ENCODE results near the gene ITGB5.

Gene ITGB5

GRCh38 chr3:124903896-124904834 lies 17.0 kb upstream of the ITGB5 start:
- DNase-seq: no peak
- in situ Hi-C loops (cut with MboI; ENCODE audit: low pct_unique_long_range_greater_than_20kb, low sequenced_read_pairs): loop anchor here (10.0 kb wide), 1 partner anchor 129 kb away; no protein-coding TSS in a partner anchor

GRCh38 chr3:124896824-124897526 lies 9.8 kb upstream of the ITGB5 start:
- DNase-seq: no peak
- in situ Hi-C loops (cut with MboI; ENCODE audit: low pct_unique_long_range_greater_than_20kb, low sequenced_read_pairs): no loop called here

- no peak for DNase-seq
- in situ Hi-C loops (cut with MboI; ENCODE audit: low pct_unique_long_range_greater_than_20kb, low sequenced_read_pairs): no loop called here
Measured at GRCh38 chr3:124895756-124896155, 8.6 kb upstream of the ITGB5 start.

GRCh38 chr3:124893526-124893925 lies 6.4 kb upstream of the ITGB5 start:
- no peak for DNase-seq
- in situ Hi-C loops (cut with MboI; ENCODE audit: low pct_unique_long_range_greater_than_20kb, low sequenced_read_pairs): no loop called here

DNA sequence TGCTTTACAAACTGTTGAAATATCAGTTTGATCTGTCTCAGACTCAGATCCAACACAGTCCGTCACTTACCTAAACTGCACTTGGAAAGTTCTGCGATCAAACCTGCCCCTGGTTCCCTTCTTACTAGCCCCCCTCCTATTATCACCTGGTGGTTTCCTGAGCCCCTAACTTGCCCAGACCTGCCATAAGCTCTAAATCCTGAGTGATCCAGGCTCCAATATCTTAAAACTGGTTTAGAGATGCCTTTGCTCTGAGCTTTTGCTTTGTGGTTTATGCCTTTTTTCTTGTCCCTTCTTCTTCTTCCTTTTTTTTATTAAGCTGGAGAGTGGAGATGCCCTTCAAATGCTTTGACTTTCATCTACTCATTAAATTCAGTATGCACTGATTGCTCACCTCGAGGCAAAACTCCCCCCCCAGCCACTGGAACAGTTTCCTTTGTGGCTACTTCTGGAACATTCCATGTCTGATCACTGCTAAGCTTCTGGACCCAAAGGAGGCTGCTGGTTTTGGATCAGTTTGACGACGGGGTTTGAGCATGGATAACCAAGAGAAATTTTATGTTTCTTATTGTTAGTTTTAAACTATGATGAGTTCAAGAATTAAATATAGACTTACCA lies 3.5 kb upstream of the ITGB5 start:
- in situ Hi-C loops (cut with MboI; ENCODE audit: low pct_unique_long_range_greater_than_20kb, low sequenced_read_pairs): no loop called here
- DNase-seq: no peak

- no peak for DNase-seq
- in situ Hi-C loops (cut with MboI; ENCODE audit: low pct_unique_long_range_greater_than_20kb, low sequenced_read_pairs): no loop called here
Measured at GRCh38 chr3:124888482-124889441, 1.6 kb upstream of the ITGB5 start.

- in situ Hi-C loops (cut with MboI; ENCODE audit: low pct_unique_long_range_greater_than_20kb, low sequenced_read_pairs): no loop called here
- DNase-seq: no peak
Measured at GRCh38 chr3:124887932-124888298, 750 bp upstream of the ITGB5 start.

DNA sequence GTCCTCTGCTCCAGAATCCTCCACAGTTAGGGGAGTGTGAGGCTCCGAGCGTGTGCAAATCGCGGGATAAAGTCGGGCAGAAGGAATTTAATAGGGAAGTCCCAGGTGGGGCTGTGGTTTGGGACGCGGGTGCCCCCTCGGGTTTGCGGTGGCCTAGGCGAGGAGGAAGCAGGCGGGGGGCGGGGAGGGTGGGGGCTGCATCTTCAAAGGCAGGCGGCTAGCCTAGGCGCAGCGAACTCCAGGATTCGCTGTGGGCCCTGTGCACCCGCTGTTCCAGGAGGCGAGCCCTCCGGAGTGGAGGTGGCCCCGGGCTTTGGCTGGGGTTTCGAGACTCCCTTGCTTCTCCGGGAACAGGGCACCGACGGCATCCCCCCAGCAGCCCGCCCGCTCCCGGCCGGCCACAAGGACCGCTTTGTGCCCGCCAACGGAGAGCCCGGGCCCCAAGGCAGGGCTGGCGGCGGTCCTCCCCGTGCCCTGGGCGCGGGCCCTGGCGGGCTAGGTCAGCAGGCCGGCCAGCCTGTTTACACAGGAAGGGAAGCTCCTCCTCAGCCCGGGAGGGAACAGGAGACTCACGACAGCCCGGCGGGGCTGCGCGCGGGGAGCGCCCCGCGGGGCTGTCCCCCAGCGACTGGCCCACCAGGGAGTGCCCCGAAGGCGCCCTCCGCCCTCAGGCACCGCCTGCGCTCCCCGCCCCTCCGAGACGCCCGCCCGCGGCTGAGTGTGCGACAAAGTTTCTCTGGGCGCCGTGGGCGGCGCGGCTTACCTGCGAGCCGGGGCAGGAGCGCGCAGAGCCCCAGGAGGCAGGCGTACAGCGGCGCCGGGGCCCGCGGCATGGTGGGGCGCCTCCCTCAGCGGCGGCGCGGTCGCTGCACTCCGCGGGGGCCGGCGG lies 753 bp downstream of the ITGB5 start:
- in situ Hi-C loops (cut with MboI; ENCODE audit: low pct_unique_long_range_greater_than_20kb, low sequenced_read_pairs): no loop called here
- peak; percentile 9 for DNase-seq

- DNase-seq: no peak
- in situ Hi-C loops (cut with MboI; ENCODE audit: low pct_unique_long_range_greater_than_20kb, low sequenced_read_pairs): no loop called here
Measured at GRCh38 chr3:124885466-124886167, 1.5 kb downstream of the ITGB5 start.

GRCh38 chr3:124884474-124885101 lies 2.6 kb downstream of the ITGB5 start:
- in situ Hi-C loops (cut with MboI; ENCODE audit: low pct_unique_long_range_greater_than_20kb, low sequenced_read_pairs): no loop called here
- DNase-seq: no peak

- in situ Hi-C loops (cut with MboI; ENCODE audit: low pct_unique_long_range_greater_than_20kb, low sequenced_read_pairs): no loop called here
- no peak for DNase-seq
Measured at GRCh38 chr3:124883766-124884473, 3.2 kb downstream of the ITGB5 start.

DNA sequence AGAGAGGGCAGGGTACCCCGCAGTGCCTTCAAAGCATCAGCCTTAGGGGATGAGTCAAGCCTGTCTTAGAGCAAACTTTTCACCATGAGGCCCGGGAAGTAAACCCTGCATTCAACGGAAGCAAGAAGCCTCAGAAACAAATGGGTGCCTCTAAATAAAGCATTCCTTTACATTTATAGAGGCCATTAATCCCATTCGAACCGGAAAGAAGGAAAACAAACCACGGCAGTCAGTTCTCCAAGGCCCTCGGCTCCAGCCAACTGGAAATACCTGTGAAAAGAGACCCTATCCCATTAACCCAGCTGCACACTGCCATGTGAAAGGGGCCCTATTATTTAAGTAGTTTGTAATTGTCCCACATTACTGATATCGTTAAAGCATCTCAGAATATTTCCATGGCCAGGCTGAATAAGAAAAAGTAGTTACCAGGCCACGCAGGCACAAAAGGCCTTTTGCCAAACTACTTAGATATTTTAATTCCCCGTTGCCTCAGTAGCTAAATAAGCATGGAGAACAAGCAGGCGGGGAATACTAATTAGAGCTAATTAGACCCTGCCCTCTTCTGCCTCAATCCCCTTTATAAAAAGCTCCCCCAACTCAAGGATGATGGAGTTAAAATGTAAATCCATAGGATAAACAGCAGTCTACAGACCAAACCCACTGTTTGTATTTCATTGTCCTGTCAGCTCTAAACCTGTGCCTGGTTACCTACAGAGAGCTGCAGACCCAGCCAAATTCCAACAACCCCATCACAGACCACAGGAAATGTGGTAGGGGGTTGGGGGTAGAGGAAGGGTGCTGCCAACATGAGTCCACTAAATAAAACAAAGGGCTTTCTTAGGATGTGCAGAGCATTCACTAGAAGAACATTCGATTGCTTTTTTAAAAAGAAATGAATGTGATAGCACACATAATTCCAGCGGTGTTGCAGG lies 4.1 kb downstream of the ITGB5 start:
- in situ Hi-C loops (cut with MboI; ENCODE audit: low pct_unique_long_range_greater_than_20kb, low sequenced_read_pairs): no loop called here
- no peak for DNase-seq

GRCh38 chr3:124881976-124882697 lies 5.0 kb downstream of the ITGB5 start:
- in situ Hi-C loops (cut with MboI; ENCODE audit: low pct_unique_long_range_greater_than_20kb, low sequenced_read_pairs): no loop called here

DNA sequence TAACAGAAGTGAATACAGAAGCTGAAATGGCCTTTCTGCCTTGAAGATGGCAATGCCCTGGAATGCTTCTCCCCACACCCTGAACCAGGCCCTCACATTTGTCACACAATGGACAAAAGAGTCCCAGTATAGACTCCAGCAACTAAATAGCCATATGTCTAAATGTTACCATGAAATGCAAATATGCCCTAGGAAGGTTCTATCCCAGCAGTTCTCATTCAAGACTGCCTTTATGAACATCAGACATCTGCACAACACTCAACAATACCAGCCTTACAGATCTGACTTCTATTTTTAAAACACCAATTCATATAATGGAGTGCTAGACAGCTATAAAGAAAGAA lies 7.9 kb downstream of the ITGB5 start:
- in situ Hi-C loops (cut with MboI; ENCODE audit: low pct_unique_long_range_greater_than_20kb, low sequenced_read_pairs): no loop called here
- no peak for DNase-seq

More at GRCh38 chr3:124881976-124882697, 5.0 kb downstream of the ITGB5 start:
- DNase-seq: no peak
